Peyer's patch (tissue), 4 donors: Measurements from ENCODE around the gene SLC22A6.

Source experiments
- CTCF ChIP-seq, 6 experiments: fragments of 450-650 bp in 4 of 6; fragments of 200-600 bp in 2 of 6; sonication (generic) in 1 of 6; IDR thresholded peaks; one replicate each; pipeline ENCODE4 v1.5.1; 2017 to 2019; ENCODE audit warnings: antibody characterized with exemption in 6 of 6, mild to moderate bottlenecking in 3 of 6, moderate library complexity in 1 of 6
- POLR2A ChIP-seq, 2 donors: fragments of 450-650 bp; IDR thresholded peaks; one replicate each; pipeline ENCODE4 v1.5.1; 2017; ENCODE audit warnings: antibody characterized with exemption in 2 of 2, mild to moderate bottlenecking in 2 of 2, moderate library complexity in 2 of 2

GRCh38 chr11:62961017-62961570 is 23.7 kb downstream of the SLC22A6 start:
- TF ChIP-seq CTCF (IDR thresholded peaks at IDR 0.05), result no peak
- TF ChIP-seq POLR2A (IDR thresholded peaks at IDR 0.05), result no peak
